WTC11 (cell line): Measurements from ENCODE around the gene PARVG.

Source experiments
- TF ChIP-seq, protein P1 (sequence below): fragments of 200-600 bp; IDR thresholded peaks from 2 replicates; pipeline ENCODE4 v1.8.0; 2022; ENCODE audit warnings: antibody characterized with exemption
- TF ChIP-seq, protein P2 (sequence below): fragments of 250-450 bp; sonication (Bioruptor Pico); conservative IDR thresholded peaks from 2 replicates; pipeline ENCODE4 v1.9.0; 2021; ENCODE audit warnings: mild to moderate bottlenecking

GRCh38 chr22:44182588-44183286 is 2.0 kb downstream of the PARVG start:
- TF ChIP-seq, protein P1, sequence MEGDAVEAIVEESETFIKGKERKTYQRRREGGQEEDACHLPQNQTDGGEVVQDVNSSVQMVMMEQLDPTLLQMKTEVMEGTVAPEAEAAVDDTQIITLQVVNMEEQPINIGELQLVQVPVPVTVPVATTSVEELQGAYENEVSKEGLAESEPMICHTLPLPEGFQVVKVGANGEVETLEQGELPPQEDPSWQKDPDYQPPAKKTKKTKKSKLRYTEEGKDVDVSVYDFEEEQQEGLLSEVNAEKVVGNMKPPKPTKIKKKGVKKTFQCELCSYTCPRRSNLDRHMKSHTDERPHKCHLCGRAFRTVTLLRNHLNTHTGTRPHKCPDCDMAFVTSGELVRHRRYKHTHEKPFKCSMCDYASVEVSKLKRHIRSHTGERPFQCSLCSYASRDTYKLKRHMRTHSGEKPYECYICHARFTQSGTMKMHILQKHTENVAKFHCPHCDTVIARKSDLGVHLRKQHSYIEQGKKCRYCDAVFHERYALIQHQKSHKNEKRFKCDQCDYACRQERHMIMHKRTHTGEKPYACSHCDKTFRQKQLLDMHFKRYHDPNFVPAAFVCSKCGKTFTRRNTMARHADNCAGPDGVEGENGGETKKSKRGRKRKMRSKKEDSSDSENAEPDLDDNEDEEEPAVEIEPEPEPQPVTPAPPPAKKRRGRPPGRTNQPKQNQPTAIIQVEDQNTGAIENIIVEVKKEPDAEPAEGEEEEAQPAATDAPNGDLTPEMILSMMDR, result no peak
- TF ChIP-seq, protein P2, sequence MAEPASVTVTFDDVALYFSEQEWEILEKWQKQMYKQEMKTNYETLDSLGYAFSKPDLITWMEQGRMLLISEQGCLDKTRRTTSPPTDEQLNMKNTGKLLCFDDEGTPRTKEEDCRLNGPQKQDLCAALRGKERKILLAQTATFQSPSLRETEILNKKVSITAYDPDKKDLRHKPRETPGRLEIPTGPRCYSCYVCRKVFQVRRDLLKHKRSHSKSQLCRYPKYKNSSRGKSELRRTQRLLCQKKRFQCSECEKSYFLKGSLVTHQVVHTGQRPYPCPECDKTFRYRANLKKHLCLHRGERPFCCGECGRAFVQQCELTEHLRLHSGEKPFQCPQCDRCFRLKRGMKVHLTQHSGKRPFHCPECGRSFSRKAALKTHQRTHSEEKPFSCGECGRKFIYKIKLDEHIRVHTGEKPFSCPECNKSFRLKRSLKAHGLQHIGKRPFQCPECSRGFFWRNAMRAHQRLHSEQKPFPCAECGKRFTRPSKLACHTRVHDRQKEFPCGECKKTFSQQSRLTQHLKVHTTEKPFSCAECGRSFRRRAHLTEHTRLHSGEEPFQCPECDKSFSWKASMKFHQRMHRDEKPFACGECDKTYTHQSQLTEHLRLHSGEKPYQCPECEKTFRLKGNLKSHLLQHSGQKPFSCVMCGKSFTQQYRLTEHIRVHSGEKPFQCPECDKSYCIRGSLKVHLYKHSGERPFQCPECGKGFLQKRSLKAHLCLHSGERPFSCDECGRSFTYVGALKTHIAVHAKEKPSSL (CRISPR knock-in tag), result no peak
